Measurements from ENCODE around the gene TDP2. TPM values are rescaled to one million over a fixed set of nuclear protein-coding genes. Genes with fewer than 3 reads are reported as not detected.

Gene TDP2
- total and polyA plus RNA-seq, 5 donors from 2014 or later, result 43.2 to 68.6 (median 56.9) TPM

DNA sequence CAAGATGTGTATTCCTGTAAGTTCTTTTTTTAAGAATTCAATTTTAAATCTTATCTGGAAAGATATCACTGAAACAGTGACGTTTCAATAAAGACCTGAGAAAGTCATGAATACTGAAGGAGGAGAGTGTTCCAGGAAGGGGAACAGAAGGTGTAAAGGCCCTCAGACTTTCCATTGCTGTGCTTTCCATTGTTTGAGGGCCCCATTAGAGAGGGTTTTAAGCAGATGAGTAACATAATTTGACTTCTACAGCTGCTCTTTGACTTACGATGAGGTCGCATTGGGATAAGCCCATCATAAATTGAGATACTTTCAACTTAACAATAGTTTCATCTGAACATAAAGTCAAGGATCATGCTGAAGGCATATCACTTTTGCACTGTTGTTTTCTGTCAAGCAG is 24.9 kb upstream of the TDP2 start:
- H3K27ac Mint-ChIP-seq, result peak overlapping the region in 2 of 3 donors; percentile 30 to 77
- no peak overlapping the region for H3K4me3 ChIP-seq (ENCODE audit: low read depth, low read length)
- no peaks in the 10 kb centered on the region for H3K9me3 ChIP-seq (ENCODE audit: control insufficient read depth in 2 of 2, low read length in 2 of 2)
- H3K4me1 Mint-ChIP-seq, result peaks cover 10 to 16% (median 15%) of the 10 kb centered on the region in 4 donors
- no peaks in the 10 kb centered on the region for H3K27me3 ChIP-seq (ENCODE audit: control insufficient read depth, insufficient read depth, low read length)
- DNase-seq (no peak), ATAC-seq (ENCODE audit: low read depth in 2 of 2) (no peak)
- H3K27me3 Mint-ChIP-seq, result no peaks in the 10 kb centered on the region
- H3K4me3 Mint-ChIP-seq, result no peak overlapping the region
- no peaks in the 10 kb centered on the region for H3K4me1 ChIP-seq (ENCODE audit: control insufficient read depth, insufficient read depth, low read length, poor library complexity, severe bottlenecking)
- peaks cover 0 to 1% (median 0%) of the 10 kb centered on the region in 7 donors for H3K9me3 Mint-ChIP-seq
- H3K36me3 ChIP-seq (ENCODE audit: control insufficient read depth, insufficient read depth, low read length), result no peaks in the 10 kb centered on the region
- H3K27ac ChIP-seq (ENCODE audit: insufficient read depth, low read length, poor library complexity, severe bottlenecking), result no peak overlapping the region
- peaks cover 13% of the 10 kb centered on the region for H3K36me3 Mint-ChIP-seq

DNA sequence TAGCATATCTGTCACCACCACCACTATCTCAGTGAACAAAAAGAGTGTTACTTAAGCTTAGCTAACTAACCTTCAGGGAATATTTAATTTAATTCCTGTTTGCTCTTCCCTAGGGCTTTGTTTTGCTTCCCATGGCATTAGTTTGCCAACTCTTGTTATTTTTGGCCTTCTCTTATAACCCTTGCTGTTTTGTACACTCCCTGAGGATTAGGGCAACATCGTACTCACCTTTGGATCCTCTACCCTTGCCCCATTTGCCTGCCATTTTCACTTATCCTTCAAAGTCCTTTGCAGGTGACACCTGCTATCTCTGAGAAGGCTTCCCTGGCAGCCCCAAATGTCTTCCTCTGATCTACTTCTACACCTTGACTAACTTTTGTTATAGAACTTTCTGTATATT is 23.9 kb upstream of the TDP2 start:
- H3K27ac ChIP-seq (ENCODE audit: insufficient read depth, low read length, poor library complexity, severe bottlenecking), result no peak overlapping the region

DNA sequence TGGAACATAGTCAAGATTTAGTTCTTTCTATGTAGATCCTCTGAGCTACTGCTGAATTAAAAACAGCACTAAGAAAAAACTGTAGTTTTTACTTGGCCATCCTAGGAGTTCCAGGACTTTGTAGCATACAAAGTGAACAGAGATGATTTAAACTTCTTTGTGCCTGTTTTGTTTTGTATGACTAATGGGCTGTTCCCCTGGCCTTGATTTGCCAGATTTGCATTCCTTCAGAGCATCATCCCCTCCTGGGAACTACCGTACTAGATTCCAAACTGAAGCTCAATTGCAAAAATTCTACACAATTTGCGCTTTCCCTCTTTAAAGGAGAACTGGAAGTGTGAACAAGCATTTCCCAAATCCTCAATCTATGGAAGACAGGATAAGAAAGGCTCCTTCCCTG is 23.3 kb upstream of the TDP2 start:
- H3K36me3 ChIP-seq (ENCODE audit: control insufficient read depth, insufficient read depth, low read length), result no peaks in the 10 kb centered on the region
- peaks cover 19% of the 10 kb centered on the region for H3K36me3 Mint-ChIP-seq
- H3K4me1 ChIP-seq (ENCODE audit: control insufficient read depth, insufficient read depth, low read length, poor library complexity, severe bottlenecking), result no peaks in the 10 kb centered on the region
- no peak overlapping the region for H3K4me3 ChIP-seq (ENCODE audit: low read depth, low read length)
- H3K4me1 Mint-ChIP-seq, result peaks cover 0 to 11% (median 7%) of the 10 kb centered on the region in 4 donors
- no peaks in the 10 kb centered on the region for H3K27me3 ChIP-seq (ENCODE audit: control insufficient read depth, insufficient read depth, low read length)
- no peak overlapping the region for H3K27ac ChIP-seq (ENCODE audit: insufficient read depth, low read length, poor library complexity, severe bottlenecking)
- no peaks in the 10 kb centered on the region for H3K9me3 ChIP-seq (ENCODE audit: control insufficient read depth in 2 of 2, low read length in 2 of 2)
- ATAC-seq (ENCODE audit: low read depth in 2 of 2) (no peak), DNase-seq (no peak)
- H3K9me3 Mint-ChIP-seq, result peaks cover 0 to 1% (median 0%) of the 10 kb centered on the region in 7 donors
- no peak overlapping the region for H3K4me3 Mint-ChIP-seq
- H3K27ac Mint-ChIP-seq, result no peak overlapping the region
- H3K27me3 Mint-ChIP-seq, result no peaks in the 10 kb centered on the region

More for the DNA sequence above, 23.9 kb upstream of the TDP2 start:
- peaks cover 4 to 15% (median 11%) of the 10 kb centered on the region in 4 donors for H3K4me1 Mint-ChIP-seq
- H3K9me3 ChIP-seq (ENCODE audit: control insufficient read depth in 2 of 2, low read length in 2 of 2), result no peaks in the 10 kb centered on the region
- no peak overlapping the region for H3K4me3 Mint-ChIP-seq
- H3K36me3 ChIP-seq (ENCODE audit: control insufficient read depth, insufficient read depth, low read length), result no peaks in the 10 kb centered on the region
- H3K27me3 Mint-ChIP-seq, result no peaks in the 10 kb centered on the region
- ATAC-seq (ENCODE audit: low read depth in 2 of 2) (no peak), DNase-seq (no peak)
- H3K27ac Mint-ChIP-seq, result peak overlapping the region in 1 of 3 donors; percentile 65
- no peaks in the 10 kb centered on the region for H3K4me1 ChIP-seq (ENCODE audit: control insufficient read depth, insufficient read depth, low read length, poor library complexity, severe bottlenecking)
- peaks cover 0 to 1% (median 0%) of the 10 kb centered on the region in 7 donors for H3K9me3 Mint-ChIP-seq
- no peaks in the 10 kb centered on the region for H3K27me3 ChIP-seq (ENCODE audit: control insufficient read depth, insufficient read depth, low read length)
- no peak overlapping the region for H3K4me3 ChIP-seq (ENCODE audit: low read depth, low read length)
- H3K36me3 Mint-ChIP-seq, result peaks cover 19% of the 10 kb centered on the region

DNA sequence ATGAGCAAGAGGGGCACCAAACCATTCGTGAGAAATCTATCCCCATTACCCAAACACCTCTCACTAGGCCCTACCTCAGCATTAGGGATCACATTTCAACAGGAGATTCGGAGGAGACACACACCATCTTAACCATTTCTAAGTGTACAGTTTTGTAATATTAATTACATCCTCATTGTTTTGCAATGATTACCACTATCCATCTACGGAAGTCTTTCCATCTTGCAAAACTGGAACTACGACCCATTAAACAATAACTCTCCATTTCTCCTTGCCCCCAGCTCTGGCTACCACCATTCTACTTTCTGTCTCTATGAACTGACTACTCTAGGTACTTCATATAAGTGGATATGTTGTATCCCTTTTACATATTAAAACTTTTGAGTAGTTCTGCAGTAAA is 20.2 kb upstream of the TDP2 start:
- peaks cover 0 to 6% (median 2%) of the 10 kb centered on the region in 4 donors for H3K4me1 Mint-ChIP-seq
- Histone ChIP-seq H3K4me1 (ENCODE audit: control insufficient read depth, insufficient read depth, low read length, poor library complexity, severe bottlenecking) (no peaks in the 10 kb centered on the region), H3K36me3 (ENCODE audit: control insufficient read depth, insufficient read depth, low read length) (no peaks in the 10 kb centered on the region), H3K27ac (ENCODE audit: insufficient read depth, low read length, poor library complexity, severe bottlenecking) (no peak overlapping the region), H3K9me3 (ENCODE audit: control insufficient read depth in 2 of 2, low read length in 2 of 2) (no peaks in the 10 kb centered on the region), H3K27me3 (ENCODE audit: control insufficient read depth, insufficient read depth, low read length) (no peaks in the 10 kb centered on the region), H3K4me3 (ENCODE audit: low read depth, low read length) (no peak overlapping the region)
- no peaks in the 10 kb centered on the region for H3K27me3 Mint-ChIP-seq
- peaks cover 24% of the 10 kb centered on the region for H3K36me3 Mint-ChIP-seq
- H3K4me3 Mint-ChIP-seq, result no peak overlapping the region
- ATAC-seq (ENCODE audit: low read depth in 2 of 2) (no peak), DNase-seq (no peak)
- H3K9me3 Mint-ChIP-seq, result no peaks in the 10 kb centered on the region
- H3K27ac Mint-ChIP-seq, result peak overlapping the region in 1 of 3 donors; percentile 56

DNA sequence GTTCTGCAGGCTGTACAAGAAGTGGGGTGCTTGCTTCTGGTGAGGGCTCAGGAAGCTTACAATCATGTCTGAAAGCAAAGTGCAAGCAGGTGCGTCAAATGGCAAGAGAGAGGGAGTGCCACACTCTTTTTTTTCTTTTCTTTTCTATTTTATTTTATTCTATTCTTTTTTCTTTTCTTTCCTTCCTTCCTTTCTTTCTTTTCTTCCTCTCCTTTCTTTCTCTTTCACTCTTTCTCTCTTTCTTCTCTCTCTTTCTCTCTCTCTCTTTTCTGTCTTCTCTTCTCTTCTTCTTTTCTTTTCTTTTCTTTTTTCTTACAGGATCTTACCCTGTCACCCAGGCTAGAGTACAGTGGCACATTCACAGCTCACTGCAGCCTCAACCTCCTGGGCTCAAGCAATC is 19.7 kb upstream of the TDP2 start:
- Mint-ChIP-seq H3K4me1 (peaks cover 0 to 5% (median 0%) of the 10 kb centered on the region in 4 donors), H3K9me3 (no peaks in the 10 kb centered on the region), H3K27ac (peak overlapping the region in 1 of 3 donors; percentile 56), H3K4me3 (no peak overlapping the region), H3K36me3 (peaks cover 27% of the 10 kb centered on the region), H3K27me3 (no peaks in the 10 kb centered on the region)
- no peaks in the 10 kb centered on the region for H3K9me3 ChIP-seq (ENCODE audit: control insufficient read depth in 2 of 2, low read length in 2 of 2)
- no peak for DNase-seq
- H3K4me1 ChIP-seq (ENCODE audit: control insufficient read depth, insufficient read depth, low read length, poor library complexity, severe bottlenecking), result no peaks in the 10 kb centered on the region
- no peak overlapping the region for H3K27ac ChIP-seq (ENCODE audit: insufficient read depth, low read length, poor library complexity, severe bottlenecking)
- ATAC-seq (ENCODE audit: low read depth in 2 of 2), result no peak
- no peak overlapping the region for H3K4me3 ChIP-seq (ENCODE audit: low read depth, low read length)
- H3K27me3 ChIP-seq (ENCODE audit: control insufficient read depth, insufficient read depth, low read length), result no peaks in the 10 kb centered on the region
- H3K36me3 ChIP-seq (ENCODE audit: control insufficient read depth, insufficient read depth, low read length), result no peaks in the 10 kb centered on the region

DNA sequence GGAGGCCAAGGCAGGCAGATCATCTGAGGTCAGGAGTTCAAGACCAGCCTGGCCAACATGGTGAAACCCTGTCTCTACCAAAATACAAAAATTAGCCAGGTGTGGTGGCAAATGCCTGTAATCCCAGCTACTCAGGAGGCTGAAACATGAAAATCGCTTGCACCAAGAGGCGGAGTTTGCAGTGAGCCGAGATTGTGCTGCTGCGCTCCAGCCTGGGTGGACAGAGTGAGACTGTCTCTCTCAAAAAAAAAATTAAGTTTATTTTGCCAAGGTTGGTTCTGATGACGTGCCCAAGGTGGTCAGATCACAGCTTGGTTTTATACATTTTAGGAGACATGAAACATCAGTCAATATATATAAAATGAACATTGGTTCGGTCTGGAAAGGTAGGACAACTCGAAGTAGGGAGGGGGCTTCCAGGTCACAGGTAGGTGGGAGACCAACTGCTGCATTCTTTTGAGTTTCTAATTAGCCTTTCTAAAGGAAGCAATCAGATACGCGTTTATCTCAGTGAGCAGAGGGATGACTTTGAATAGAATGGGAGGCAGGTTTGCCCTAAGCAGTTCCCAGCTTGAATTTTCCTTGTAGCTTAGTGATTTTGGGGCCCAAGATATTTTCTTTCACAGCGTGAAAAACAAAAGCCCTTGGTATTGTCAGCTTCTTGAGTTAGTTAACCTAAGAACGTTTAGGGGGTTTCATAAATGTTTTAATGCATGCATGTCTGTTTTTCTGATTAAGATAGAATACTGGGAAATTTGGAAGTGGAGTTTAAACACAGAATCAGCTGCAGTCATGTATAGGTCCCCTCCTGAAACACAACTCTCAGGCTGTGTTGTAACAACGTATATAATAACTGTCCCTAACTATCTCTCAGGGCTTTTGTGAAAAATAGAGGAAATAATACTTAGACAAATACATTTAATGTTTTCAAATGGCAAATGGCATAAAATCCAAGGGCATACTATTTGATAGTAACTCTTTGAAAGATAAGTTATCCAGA is 16.9 kb upstream of the TDP2 start:
- H3K4me1 Mint-ChIP-seq, result peaks cover 0 to 7% (median 0%) of the 10 kb centered on the region in 4 donors
- no peak overlapping the region for H3K27ac Mint-ChIP-seq
- DNase-seq (no peak), ATAC-seq (ENCODE audit: low read depth in 2 of 2) (no peak)
- no peaks in the 10 kb centered on the region for H3K9me3 ChIP-seq (ENCODE audit: control insufficient read depth in 2 of 2, low read length in 2 of 2)
- H3K4me3 ChIP-seq (ENCODE audit: low read depth, low read length), result no peak overlapping the region
- no peaks in the 10 kb centered on the region for H3K27me3 Mint-ChIP-seq
- no peak overlapping the region for H3K4me3 Mint-ChIP-seq
- H3K36me3 ChIP-seq (ENCODE audit: control insufficient read depth, insufficient read depth, low read length), result no peaks in the 10 kb centered on the region
- no peak overlapping the region for H3K27ac ChIP-seq (ENCODE audit: insufficient read depth, low read length, poor library complexity, severe bottlenecking)
- peaks cover 25% of the 10 kb centered on the region for H3K36me3 Mint-ChIP-seq
- H3K27me3 ChIP-seq (ENCODE audit: control insufficient read depth, insufficient read depth, low read length), result no peaks in the 10 kb centered on the region
- no peaks in the 10 kb centered on the region for H3K4me1 ChIP-seq (ENCODE audit: control insufficient read depth, insufficient read depth, low read length, poor library complexity, severe bottlenecking)
- no peaks in the 10 kb centered on the region for H3K9me3 Mint-ChIP-seq

DNA sequence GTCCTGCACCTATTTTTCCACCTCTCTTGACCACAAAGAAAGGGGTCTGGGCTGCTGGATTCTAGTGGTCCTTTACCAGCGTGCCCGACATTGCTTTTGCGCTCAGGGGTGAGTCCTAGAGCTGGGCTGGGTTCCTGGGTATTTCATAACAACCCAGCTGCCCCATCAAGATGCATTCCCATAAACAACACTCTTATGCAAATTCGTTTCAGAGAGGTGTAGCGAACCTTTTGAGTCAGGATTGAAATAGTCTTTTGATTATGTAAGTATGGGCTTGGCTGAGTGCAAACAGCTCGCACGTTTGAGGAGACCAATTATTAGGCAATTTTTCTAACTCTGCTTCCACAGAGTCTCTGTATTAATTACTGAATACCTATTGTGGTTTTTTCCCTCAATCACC is 13.9 kb upstream of the TDP2 start:
- no peaks in the 10 kb centered on the region for H3K27me3 ChIP-seq (ENCODE audit: control insufficient read depth, insufficient read depth, low read length)
- Mint-ChIP-seq H3K27me3 (no peaks in the 10 kb centered on the region), H3K9me3 (no peaks in the 10 kb centered on the region), H3K4me1 (peaks cover 0 to 11% (median 1%) of the 10 kb centered on the region in 4 donors), H3K27ac (no peak overlapping the region), H3K36me3 (peaks cover 11% of the 10 kb centered on the region), H3K4me3 (no peak overlapping the region)
- no peak overlapping the region for H3K4me3 ChIP-seq (ENCODE audit: low read depth, low read length)
- no peak overlapping the region for H3K27ac ChIP-seq (ENCODE audit: insufficient read depth, low read length, poor library complexity, severe bottlenecking)
- H3K36me3 ChIP-seq (ENCODE audit: control insufficient read depth, insufficient read depth, low read length), result no peaks in the 10 kb centered on the region
- DNase-seq, result no peak
- H3K4me1 ChIP-seq (ENCODE audit: control insufficient read depth, insufficient read depth, low read length, poor library complexity, severe bottlenecking), result no peaks in the 10 kb centered on the region
- no peak for ATAC-seq (ENCODE audit: low read depth in 2 of 2)
- H3K9me3 ChIP-seq (ENCODE audit: control insufficient read depth in 2 of 2, low read length in 2 of 2), result no peaks in the 10 kb centered on the region
